HG03095 (cell line): Measurements from ENCODE around the gene GFOD1.
"Not testable (repeated sequence)": the region's sequence is repeated elsewhere in the genome, so short reads cannot be mapped to it uniquely, and the experiment has no call there.

Experiments
- ATAC-seq: cut with Tn5 transposase; IDR thresholded peaks from one replicate; pipeline ENCODE4 v1.9.1; 2021; ENCODE audit warnings: moderate library complexity; ENCODE audit not compliant: unreplicated experiment

GFOD1 gene

DNA sequence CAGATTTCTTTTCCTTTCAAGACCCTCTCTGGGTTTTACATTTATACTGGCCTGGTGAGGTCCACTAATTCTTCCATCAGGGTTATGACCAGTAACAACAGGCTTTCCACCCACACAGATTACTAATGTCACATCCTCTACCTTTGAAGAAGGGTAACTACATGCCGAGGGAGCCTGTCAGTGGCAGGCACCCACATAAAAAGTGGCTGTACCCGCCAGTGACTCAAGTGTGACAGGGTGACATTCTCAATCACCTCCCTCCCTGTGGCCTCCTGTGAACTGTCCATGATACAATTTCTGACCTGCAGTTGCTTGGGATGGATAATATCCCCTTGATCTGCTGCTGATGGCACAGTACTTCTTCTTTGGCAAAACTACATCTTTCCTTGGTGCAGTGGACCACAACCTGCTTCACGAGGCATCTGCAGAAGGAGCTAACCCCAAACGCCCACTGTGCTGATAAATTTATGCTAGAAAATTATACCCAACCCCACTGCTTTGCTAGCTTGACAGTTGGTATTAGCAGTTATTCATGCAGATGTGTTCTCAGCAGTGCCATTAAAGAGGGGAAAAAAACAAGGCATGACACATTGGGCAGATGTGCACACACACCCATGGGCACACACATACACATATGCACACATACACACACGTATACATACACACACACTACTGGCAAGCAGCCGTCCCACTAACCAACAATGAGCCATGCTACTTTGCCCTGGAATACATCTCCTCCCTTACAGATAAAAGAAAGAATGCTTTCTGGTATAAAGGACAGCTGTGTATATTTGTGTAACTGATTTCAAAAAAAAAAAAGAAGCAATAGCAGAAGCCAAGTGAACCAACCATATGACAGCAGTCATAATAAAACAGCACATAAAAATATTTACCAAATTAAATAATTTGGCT lies 20.8 kb downstream of the GFOD1 start:
- ATAC-seq: no peak

DNA sequence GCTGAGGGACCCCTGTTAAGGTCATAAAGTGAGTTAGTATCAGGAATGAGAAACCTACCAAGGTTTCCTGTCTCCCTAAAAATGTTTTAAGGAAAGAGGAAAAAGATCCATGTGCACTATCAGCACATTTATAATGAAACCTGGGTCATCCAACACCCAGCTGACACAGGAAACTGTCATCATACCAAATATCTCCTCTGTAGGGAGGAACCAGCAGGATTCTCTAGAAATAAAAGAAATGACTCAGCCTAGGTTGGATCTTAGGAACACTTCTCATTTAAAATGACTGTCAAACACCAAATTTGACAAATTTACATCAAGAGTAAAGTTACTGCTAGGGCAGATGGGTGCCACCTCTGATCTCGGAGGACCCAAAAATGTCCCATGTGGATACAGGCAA lies 21.7 kb downstream of the GFOD1 start:
- ATAC-seq: no peak

DNA sequence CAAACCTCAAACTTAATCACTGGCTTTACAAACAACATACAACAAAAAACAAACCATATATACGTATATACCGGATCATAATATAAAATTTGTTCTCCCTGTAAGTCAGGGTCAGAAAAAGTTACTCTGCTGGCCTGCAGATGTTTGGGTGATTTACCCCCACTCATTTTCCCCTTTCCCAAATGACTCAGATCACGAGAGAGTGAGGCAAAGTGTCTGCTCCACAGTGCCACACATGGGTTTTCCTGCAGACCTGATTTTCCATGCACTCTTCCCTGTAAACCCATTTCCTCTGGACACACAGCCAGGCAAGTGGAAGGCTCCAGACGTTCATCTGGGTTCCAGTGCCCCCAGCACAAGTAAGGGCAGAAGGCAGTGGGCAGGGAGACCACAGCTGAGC lies 23.5 kb downstream of the GFOD1 start:
- no peak for ATAC-seq

DNA sequence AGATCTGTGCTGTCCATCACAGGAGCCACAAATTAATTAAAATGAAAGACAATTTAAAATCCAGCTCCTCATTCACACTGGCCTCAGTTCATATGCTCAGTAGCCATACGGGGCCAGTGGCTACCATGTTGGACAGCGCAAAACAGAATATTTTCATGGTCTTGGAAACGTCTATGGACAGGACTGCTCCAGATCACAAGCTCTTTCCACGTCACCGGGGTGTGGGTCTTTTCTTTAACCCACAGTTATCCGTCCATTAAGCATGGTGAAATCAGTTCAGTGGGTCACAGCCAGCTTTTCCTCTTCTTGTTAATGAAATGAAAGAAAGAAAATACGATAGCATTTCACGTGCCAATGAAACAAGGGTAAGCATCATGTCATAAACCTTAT lies 24.1 kb downstream of the GFOD1 start:
- no peak for ATAC-seq

DNA sequence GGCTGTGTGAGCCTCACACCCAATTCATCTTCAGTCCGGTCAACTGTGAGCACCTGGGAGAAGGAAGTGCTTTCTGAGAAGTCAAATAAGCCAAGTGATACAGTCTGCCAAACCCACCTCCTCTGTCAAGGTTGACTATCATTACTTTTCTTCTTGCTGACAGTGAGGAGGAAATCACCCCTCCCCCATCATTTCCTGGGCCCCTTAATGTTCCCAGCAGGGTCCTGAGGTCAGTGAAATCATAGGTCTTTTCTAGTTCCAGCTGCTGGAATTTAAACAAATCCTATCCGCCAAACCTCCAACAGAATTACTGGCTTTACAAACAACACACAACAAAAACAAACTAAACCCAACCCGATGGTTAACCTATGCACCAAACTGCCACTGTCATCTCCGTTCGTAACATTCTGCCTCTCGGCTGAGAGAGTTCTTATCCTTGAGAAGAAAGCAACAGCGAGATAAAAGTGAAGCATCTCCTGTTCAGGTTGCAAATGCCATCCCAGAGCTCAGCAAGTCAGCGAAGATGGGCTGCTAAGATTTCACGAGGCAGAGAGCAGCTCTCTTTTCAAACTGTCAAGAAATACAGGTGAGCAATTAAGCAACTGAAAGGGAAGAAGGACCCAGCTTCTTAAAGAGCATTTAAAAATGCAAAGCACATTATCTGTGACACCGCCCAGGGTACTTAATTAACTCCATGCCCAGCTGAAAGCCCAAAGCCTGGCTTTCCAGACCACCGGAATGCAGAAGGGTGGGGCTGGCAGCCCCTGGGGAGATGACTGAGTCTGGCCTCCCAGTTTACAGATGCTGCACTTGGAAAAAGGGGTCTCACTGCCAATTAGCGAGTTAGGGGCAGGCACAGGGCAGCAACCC lies 24.7 kb downstream of the GFOD1 start:
- no peak for ATAC-seq

DNA sequence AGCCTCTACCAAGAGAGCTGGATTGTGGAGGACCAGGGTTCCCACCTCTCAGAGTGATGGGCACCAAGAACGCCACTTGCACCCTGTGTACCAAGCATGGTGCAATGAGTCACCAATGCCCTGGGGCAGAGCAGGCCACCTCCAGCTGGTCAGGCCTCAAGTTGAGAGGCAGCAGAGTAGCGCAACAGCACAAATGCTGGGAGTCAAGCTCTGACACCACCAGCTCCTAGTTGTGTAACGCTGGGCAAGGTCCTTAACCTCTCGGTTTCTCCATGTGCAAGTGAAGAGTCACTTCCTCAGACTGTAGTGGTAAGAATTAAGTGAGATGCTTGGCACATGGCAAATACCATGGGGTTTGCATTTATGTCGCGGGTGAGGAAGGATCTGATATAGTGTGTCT lies 25.6 kb downstream of the GFOD1 start:
- no peak for ATAC-seq

DNA sequence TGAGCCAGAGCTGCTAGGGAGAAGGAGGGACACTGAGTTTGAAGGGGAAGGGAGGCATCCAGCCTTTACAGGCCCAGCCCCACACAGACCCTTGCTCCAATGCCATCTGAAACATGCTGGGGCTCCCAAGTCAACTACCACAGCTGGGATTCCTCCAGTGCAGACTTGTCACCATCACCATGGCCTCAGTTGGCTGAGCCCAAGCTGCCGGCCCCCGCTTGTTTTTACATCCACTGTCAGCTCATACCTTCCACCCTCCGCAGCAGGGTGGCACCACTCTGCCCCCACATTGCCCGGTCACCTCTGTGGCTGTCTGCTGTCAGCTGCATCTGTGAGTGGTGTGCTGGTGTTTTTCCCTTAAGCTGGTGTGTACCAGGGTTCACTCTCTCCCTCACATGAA lies 26.1 kb downstream of the GFOD1 start:
- ATAC-seq: no peak

DNA sequence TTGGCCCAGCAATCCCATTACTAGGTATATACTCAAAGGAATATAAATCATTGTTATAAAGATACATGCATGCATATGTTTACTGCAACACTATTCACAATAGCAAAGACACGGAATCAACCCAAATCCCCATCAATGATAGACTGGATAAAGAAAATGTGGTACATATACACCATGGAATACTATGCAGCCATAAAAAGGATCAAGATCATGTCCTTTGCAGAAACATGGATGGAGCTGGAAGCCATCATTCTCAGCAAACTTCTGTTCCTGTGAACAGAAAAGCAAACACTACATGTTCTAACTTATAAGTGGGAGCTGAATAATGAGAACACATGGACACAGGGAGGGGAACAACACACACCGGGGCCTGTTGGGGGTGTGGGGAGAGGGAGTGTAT lies 27.1 kb downstream of the GFOD1 start:
- not testable (repeated sequence) for ATAC-seq

DNA sequence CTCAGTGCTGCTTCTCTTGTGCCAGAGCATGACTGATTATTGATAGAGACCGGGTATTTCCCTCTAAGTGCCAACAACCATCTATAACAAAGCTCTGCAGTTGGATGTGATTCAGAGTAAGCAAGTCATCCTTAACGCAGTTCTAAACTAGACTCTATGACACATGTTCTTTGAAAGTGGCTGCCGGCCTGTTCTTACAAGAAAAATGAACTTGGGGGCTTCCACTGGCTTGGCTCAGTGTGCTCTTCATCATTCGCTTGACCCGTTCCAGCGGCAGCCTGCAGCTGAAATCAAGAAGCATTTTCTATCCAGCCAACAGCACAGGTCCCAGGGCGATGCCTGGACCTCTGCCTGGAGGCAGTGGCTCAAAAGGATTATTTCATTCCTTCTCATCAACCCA lies 29.8 kb downstream of the GFOD1 start:
- ATAC-seq: no peak

DNA sequence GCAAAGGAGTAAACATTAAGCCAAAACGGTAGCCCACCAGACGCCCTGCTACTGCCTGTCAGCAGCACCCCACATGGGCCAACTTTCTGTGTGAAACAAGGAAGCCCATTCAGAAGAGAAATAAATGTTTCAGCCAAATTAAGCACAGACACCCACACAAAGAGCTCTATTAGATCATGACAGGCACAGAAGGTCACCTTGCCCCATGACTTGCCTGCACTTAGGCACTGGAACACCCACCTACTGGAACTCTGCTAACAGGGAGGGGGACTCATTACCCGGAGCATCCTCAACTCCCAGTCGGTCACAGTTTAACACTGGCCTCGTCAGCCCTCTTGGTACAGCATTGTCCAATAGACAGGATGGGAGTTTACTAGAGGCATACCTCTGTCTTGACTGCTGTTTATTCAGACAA lies 31.8 kb downstream of the GFOD1 start:
- ATAC-seq: no peak

DNA sequence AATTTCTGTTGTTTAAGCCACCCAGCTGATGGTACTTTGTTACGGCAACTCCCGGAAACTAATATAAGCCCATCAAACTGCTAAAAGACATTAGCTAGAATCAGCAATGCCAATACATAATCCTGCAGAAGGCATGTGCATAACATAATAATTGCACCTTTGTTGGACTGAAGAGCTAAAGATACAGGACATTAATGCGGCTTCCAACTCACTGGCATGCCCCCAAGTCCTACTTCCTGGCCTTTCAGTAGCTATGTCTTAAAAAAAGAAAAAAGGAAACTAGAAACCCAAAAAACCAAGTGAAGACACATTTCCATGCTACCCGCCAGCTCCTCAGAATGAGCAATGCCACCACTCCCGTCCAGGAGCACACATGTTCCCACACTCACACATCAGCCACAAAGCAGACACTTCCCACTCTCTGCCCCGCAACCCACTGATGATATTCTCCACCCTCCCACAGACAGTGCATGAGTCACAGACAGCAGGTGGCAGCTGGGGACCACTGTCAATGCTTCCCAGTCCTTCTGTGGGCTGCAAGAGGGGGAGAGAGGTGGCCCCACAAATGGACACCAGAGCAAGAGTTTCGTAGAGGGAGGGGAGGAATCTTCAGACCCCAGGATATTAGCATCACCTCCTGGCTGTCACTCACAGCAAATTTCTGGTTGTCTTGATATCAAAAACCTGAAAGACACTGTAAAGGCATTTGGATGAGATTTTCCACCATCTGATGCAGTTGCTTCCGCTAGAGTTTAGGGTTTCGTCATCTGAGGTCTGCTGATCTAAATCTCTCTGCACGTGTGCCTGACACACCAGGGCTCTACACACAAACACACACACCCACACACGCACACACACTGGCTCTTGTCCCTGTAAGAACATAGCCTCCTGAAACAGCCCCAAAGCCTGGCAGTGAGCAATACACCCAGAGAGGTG lies 32.8 kb downstream of the GFOD1 start:
- no peak for ATAC-seq

DNA sequence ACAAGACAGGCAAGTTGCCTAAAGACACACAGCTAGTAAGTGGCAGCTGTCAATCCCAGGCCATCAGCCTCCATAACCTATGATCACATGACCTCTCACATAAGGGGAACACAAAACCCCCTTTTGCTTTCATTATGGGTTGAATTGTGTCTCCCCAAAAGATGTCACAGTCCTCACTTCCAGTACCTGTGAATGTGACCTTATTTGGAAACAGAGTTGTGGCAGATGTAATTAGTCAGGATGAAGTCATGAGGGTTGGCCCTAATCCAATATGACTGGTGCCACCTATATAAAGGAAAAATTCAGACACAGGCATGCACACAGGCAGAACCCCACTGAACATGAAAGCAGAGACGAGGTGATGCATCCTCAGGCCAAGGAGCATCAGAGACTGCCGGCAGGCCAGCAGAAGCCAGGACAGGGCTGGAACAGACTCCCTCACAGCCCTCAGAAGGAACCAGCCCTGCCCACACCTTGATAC lies 33.6 kb downstream of the GFOD1 start:
- no peak for ATAC-seq

DNA sequence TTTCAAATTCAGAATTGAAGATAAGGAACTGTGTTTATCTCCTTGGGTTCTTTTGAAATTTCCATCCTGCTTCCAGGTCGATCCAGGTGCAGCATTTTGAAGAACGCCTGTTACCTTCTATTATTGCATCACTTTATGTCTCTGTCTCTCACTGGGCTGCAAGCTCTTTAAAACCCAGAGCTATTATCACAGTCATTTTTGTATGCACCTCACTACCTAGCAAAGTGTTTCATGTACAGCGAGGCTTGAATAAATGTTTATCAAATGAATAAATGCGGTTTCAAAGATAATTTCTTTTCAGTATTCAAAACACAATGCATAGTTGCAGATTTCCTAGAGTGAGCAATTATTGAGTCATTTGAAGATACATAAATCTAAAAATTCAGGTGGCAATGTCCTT lies 34.2 kb downstream of the GFOD1 start:
- no peak for ATAC-seq

DNA sequence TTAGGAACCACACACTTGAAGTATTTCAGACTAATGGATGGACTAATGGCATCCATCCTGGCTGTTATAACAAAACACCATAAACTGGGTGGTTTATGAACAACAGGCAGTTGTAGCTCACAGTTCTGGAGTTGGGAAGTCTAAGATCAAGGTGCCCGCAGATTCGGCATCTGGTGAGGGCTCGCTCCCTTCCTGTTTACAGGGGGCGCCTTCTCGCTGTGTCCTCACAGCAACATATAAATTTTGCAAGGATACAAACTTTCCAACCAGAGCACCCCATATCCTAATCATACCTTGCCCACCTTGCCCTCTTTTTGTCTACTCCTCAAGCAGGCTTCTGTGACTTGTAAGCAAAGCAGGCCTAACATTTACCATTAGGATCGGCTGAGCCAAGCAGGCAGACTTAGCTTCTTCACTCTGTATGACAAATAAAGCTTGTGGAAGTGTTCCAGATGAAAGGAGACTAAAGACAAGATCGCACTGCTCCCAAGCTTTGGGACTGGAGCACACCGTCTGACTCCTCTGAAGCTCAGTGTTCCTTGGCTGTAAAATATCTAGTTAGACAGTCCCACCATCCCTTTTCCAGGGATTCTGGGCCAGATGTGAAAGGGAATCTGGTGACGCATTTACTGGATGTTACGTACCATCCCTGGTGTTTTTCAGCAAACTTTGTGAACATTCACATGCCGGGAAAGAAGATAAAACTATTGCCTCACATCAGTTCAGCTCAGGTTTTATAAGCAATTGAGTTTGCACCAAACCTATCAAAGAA lies 34.9 kb downstream of the GFOD1 start:
- no peak for ATAC-seq

DNA sequence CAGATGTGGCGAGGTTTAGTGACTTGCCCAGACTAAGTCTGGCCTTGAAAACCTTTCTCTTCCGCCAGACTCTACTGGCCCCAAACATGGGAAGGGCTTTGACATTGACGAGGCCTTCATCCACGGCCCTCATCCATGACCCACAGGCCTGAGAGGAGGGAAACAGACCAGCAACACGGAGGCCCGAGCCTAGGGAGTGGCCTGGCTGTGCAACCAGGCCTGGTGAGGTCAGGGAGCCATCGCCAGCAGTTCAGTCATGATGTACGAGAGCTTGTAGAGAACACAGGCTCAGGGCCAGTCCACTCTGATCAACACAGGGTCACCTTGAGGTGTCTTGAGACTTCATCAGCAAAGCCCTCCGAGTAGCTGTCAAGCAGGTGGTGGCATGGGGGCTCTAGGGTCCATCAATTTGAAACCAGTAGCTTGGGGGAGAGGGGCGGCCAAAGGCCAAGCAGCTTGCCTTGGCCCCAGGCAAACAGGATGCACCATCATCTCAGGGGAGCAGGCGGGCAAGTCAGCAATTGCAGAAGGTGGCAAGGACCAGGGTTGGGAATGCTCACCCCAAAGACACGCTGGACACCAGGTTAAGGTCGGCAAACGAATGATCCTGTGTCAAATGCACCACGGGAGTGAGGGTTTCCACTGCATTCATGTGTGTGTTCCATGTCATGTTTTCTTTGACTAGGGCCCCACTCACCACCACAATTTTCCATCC lies 36.1 kb downstream of the GFOD1 start:
- ATAC-seq: no peak

DNA sequence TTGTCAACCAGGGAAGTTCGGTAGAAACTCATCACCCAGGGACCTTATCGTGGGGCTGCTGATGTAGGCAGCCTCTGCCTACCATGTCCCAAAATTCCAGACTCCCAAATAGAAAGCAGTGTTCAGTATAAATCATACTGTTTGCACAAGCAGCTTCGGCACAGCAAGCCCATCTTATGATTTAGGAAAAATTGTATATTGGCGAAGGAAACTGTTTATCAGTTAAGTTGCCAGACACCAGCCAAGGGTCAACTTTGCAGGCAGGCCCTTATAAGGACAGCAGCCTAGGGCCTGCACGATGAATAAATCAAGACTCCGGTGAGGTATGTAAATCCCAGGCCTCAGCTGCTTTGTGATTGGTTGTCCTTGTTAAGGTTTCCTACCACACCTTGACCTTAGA lies 36.8 kb downstream of the GFOD1 start:
- ATAC-seq: no peak

DNA sequence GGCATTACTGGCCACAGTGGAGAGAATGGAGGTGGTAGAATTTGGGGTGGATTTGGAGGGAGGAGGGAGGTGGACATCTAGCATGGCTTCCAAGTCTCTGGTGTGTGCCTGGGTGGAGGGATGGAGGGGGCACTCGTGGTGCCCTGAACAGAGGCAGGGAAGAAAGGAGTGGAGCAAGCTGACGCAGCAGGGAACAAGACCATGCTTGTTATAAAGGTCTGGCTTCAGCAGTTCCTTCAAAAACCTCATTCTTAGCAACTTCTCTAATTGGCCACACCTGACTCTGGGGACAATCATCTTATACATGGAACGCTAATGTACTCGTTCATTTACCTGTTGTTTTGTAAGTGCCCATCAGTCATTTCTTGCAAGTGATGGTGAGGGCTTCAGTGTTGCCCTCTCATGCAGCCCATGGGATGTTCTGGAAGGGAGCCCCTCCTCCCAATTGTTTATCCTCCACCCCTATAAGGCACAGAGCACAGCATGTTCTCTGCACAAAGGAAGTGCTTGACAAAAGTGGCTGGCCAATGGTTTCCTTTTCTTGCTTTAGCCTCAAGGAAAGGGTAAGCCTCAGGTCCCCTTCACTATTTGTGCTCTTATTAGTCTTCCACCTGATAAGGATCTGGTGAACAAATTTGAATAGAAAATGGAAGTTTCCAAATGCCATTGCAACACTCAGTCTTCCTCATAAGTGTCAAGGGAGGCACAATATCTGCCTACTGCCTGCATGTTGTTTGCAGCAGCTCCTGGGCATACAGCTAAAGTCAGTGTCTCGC lies 39.3 kb downstream of the GFOD1 start:
- no peak for ATAC-seq

DNA sequence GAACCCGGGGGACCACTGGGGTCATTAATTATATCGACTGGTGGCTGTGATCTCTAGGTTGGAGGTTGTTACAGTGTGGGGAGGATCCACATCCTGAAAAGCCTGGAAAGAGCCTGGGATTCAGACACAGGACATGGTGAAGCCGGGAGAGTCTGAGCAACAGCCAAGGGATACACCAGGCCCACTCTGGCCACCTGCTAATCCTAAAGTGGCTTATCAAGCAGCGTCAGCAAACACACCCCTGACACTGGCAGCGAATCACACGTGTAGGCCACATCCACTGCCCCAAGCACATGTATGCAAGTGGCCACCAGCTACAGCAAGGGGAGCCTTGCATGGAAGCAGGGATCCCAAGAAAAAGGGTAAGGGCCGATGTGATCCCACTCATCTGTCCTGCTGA lies 41.0 kb downstream of the GFOD1 start:
- ATAC-seq: no peak

DNA sequence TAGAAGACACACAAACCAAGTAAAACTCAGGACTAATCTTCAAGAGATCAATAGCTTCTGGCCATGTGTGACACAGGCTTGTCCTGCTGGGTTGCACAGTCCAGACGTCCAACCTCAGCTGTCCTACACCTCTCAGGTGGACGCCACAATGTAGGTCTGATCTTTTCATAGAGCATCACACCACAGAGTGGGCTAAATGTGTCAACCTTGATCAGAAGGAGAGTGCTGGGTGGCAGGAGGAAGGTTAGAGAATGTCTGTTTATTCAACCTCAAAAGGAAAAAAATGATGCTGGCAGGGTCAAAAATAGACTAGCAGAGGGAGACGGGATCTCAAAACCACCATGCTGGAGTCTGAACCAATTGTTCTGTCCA lies 41.7 kb downstream of the GFOD1 start:
- ATAC-seq: no peak
